NCI-H1436 treated with DMSO at 0.1 percent for 48 hours (cell line): Measurements from ENCODE around the gene STIMATE.

ENCODE experiments used
- DNase-seq: peaks from one replicate; lab custom pipeline; 2025; lab: John Stamatoyannopoulos, UW

STIMATE gene

DNA sequence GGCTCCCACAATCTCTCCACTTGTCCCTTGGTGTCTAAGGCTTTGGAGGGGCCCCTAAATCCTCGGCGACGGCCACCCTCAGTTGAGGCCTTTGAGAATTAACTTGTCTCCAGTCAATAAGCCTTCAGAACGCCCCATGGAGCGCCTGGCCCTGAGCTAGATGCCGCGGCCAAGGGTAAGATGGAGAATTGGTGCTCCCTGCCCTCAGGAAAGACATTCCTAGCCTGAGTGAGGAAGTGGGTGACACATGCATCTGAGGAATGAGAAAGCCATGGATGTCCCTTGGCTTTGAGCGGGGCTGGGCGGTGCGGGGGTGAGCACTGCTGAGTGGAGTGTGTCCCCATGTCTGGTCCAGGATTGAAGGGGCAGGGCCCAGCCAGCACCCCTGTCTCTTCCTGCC lies 80.1 kb downstream of the STIMATE start:
- DNase-seq: no peak

DNA sequence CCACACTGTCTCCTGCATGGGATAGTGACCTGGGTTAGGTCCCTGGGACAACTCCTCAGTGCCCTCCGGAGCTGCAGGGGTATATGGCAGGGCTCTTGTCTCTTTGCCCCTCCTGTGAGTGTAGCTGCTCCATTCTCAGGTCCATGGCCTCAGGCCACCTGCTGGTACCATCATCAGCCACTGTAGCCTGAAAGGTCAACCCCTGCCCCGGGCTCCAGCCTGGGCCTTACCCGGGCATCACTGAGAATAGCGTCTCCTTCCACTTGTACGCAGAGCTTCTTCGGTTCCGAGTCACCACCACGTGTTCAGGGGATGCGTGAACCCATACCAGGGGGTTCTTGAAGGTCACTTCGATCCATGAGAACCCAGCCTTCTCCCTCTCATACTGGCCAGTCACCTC lies 80.7 kb downstream of the STIMATE start:
- no peak for DNase-seq

GRCh38 chr3:52816199-52816598 lies 81.1 kb downstream of the STIMATE start:
- DNase-seq: no peak

GRCh38 chr3:52813810-52814209 lies 83.5 kb downstream of the STIMATE start:
- DNase-seq: no peak

GRCh38 chr3:52811452-52812011 lies 85.8 kb downstream of the STIMATE start:
- no peak for DNase-seq

GRCh38 chr3:52810923-52811322 lies 86.4 kb downstream of the STIMATE start:
- DNase-seq: no peak

DNA sequence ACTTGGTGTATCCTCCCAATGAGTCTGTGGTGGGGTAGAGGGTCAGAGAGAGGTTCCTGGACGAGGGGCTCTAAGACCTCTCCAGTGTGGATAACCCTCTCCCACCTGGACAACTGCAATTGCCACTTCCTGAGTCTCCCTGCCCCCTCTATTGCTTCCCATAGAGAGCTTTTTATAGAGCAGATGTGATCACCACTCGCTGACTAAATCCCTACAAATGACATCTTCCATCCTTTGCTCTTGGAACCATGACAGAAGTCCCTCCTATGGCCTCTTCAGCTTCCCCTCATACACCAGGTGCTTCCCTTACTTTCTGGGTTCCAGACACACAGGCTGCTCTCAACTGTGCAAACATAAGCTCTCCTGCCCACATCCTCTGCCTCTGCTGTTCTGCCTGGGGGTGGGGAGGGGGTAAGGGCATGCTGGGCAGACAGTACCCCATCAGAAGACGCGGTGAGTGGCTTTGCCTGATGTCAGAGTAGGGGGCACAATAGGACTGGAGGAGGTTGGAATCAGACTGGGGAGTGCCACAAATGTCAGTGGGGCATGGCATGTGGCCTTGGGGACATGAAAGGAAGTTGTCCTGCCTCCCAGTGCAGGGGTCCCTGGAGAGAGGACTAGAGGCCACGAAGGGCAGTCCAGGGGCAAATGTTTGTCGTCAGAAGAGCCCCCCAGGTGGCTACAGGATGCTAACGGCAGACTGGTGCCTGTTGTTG lies 87.5 kb downstream of the STIMATE start:
- no peak for DNase-seq

- DNase-seq: no peak
Measured at GRCh38 chr3:52809149-52809548, 88.2 kb downstream of the STIMATE start.

DNA sequence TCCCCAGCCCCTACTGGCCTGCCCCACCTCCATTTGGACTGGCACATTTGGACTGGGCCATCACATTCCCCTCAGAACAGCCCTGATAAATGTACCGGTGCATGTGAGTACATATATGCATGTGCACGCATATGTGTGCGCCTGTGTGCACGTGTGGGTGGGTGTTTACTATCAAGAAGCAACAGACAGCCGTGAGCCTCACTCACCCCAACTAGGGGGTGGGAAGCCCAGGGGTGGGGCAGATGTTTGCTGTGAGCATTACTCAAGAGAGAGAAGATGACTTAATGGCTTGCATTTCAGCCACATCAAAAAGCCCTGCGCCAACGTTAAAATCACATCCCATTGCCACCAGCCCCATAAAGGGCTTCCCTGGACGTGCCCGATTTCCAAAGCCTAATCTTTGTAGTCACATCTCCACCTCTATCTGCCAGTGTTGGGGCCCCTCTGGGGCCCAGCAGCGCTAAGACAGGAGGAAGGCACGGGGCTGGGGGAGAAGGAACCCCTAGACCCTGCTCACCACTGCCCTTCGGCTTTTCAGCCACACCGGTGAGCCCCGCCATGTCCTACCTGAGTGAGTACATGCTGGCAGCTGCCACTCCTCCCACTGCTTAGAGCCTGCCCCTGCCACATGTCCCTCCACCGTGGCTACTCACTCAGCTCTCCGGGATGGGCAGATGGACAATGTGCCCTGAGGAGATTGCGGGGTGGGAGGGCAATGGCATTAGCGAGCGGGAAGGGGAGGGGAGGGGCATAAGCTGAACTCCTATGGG lies 91.9 kb downstream of the STIMATE start:
- no peak for DNase-seq

DNA sequence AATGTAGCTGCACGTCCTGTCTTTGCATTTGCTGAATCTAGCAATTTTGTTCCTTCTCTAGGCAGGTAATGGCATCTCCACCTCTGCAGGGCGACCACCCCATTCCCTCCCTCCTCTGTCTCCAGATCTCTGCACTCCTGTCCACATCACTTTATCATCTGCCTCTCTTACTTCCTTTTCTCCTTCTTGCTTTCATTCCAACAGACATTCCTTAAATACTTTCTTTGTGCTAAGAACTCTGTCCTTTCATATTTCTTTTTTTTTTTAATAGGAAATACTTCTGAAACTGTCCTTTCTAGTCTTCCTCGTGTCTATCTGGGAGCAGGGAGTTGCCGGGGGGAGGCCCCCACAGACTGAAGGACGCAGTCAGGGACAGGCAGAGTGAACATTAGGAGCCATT lies 95.5 kb downstream of the STIMATE start:
- no peak for DNase-seq

GRCh38 chr3:52800079-52800478 lies 97.3 kb downstream of the STIMATE start:
- DNase-seq: no peak

GRCh38 chr3:52798978-52799476 lies 98.3 kb downstream of the STIMATE start:
- DNase-seq: no peak

DNA sequence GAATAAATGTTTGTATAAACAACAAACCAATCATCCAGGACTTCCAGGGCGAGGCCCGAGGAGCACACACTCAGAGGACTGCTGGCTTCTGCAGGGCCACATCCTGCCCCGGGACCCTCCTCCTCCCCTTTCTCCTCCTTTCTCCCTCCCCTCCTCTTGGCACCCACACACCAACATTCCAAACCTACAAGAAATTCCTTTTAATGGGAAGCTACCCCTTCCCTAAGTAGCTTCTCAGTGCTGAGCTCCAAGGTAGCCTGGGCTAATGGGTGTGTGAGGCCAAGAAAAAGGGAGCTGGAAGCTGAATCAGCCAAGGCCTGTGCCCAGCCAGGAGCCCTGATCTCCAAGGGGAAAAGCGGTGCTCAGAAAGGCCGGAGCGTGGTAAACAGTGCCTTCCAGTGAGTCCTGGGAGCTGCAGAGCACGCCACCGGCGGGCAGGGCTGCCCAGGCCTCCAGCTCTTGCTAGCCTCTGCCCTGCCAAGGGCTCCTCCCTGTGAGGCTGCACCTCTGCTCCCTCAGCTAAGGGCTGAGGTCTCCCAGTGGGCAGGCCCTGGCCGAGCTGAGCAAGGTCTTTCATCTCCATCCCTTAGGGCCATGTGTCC lies 98.9 kb downstream of the STIMATE start:
- DNase-seq: no peak

DNA sequence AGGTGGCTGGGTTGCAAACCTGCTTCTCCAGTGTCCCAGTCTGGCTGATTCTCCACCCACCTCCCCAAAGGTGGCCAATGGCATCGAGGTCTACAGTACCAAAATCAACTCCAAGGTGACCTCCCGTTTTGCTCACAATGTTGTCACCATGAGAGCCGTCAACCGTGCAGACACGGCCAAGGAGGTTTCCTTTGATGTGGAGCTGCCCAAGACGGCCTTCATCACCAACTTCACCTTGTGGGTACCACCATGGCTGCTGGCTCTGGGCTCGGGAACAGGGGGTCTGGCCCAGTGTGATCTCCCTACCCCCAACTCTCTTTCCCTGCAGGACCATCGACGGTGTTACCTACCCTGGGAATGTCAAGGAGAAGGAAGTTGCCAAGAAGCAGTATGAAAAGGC lies 100.9 kb downstream of the STIMATE start:
- no peak for DNase-seq

- DNase-seq: no peak
Measured at GRCh38 chr3:52795298-52795900, 101.9 kb downstream of the STIMATE start.

DNA sequence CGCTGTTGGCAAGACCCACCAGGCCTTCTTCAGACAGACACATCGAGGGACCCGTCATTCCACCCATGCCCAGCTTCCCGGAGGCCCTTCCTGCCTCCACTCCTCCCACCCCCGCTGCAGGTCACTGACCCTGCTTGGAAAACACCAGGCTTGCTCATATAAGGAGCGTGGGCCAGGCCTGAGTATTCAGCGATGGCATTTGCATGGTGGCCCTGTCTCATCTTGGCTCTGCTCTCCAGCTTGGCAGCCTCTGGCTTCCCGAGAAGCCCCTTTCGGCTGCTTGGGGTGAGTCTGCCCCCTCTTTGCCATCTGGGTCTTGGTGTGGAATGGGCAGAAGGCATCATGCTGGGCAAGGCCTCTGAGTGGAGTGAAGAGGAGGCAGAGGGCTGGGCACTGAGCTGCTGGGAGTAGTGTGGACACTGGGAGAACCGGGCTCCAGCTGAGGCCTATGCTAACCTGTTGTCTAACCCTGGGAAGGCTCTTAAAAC lies 102.7 kb downstream of the STIMATE start, which contains the start of gene ITIH3:
Gene ITIH3 (plus strand): TSS at position 185 of the 488 bp plus-strand sequence. CDS start 8 bp downstream, at position 193.
- no peak for DNase-seq

- DNase-seq: no peak
Measured at GRCh38 chr3:52793702-52794611, 103.4 kb downstream of the STIMATE start.

GRCh38 chr3:52792961-52793695 lies 104.2 kb downstream of the STIMATE start:
- DNase-seq: no peak

DNA sequence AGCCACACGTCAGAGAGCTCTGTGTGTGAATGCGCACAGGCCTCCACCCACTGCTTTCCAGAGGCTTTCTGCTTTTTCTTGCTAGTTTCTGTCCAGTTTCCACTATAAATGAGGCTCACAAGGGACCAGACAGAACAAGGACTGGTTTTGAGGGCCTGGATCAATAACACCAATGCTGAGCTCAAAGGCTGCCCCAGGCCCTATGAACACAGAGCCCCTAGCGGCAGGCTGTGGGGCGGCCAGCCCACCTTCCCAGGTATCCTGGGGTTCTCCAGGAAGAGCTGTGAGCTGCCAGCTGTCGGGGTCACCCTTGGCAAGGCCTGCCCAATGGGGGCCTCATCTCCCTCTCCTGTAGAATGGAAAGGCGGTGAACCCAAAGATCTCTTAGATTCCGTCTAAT lies 104.9 kb downstream of the STIMATE start:
- no peak for DNase-seq

DNA sequence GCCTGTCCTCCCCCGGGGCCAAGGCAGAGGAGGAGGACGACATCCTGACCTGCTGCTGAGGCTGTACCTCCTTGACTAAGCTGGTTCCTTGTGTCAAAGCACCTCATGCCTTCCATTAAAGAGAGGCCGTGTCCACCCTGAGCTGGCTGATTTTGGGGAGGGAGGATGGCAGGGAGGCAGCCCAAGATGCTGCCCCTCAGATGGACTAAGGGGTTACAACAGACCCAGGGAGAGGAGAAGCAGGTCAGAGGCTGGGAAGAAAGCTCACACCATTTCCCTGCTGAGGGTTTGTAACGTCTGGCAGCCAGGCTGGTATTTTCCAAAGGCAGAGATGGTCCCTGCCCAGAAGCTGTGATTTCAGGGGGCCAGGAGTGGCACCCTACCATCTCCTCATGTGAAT lies 105.4 kb downstream of the STIMATE start:
- no peak for DNase-seq
